Measurements from ENCODE around the gene PHKG1. TPM values are rescaled to one million over a fixed set of nuclear protein-coding genes. Genes with fewer than 3 reads are reported as not detected.
"Not testable (repeated sequence)": the region's sequence is repeated elsewhere in the genome, so short reads cannot be mapped to it uniquely, and the experiment has no call there.

The PHKG1 gene
- total RNA-seq, 1 donor from 2014 or later = 0.34 TPM

DNA sequence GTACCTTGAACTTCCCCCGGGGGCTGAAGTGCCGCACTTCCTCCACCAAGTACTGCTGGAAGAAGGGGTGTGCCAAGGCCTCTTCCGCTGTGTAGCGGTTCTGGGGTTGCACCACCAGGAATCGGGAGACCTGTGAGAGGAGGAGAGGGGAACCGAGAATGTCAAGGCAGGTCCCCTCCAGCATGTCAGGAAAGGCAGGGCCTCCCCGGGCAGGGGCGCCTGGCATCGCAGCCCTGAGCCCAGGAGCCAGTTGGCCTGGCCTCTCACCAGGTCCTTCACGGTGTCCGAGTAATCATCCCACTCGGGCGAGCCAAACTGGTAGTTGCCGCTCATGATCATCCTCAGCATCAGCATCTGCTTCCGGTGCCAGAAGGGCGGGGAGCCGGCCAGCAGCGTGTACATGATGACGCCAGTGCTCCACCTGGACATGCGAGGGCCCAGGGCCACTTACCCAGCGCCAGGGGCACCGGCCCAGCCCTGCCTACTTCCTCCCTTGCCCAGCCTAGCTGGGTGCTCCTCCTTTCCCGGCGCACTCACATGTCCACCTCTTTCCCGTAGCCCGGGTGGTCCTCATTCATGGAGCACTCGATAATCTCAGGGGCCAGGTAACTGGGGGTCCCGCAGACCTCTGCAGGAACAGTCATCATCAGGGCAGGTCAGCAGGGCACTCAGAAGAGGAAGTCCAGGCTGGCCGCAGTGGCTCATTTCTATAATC, 11.0 kb downstream of the PHKG1 start:
- DNase-seq = no peak

DNA sequence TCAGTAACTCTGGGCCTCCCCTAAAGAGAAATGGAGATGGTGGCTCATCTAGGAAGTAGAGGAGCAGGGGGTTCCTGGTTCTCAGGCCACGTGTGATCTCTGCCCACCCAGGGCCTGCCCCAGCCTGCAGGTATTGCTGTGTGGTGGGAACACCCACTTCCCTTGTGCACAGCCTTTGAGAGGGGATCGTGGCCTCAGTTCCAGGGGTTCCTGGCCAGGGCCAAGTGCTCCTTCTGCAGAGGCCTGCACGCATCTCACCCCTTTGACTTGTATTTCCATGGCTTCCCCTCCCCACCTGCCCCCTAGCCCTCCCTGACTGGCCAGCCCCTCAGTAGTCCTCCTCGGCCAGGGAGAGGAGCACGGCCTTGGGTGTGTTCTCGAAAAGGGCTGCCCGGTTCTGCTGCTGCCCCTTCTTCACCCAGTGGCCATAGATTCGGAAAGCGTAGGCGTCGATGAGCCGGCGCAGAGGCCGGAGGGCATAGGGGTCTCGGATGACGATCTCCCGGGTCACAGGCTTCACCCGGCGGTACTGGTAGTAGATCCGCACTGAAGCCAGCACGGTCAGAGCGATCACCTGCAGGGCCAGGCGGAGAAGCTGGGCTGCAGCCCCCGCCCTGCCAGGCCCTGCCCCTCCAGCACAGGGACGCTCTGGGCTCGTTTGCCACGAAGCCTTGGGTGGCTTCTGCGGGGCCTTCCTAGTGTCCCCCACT, 11.9 kb downstream of the PHKG1 start:
- DNase-seq = not testable (repeated sequence)

DNA sequence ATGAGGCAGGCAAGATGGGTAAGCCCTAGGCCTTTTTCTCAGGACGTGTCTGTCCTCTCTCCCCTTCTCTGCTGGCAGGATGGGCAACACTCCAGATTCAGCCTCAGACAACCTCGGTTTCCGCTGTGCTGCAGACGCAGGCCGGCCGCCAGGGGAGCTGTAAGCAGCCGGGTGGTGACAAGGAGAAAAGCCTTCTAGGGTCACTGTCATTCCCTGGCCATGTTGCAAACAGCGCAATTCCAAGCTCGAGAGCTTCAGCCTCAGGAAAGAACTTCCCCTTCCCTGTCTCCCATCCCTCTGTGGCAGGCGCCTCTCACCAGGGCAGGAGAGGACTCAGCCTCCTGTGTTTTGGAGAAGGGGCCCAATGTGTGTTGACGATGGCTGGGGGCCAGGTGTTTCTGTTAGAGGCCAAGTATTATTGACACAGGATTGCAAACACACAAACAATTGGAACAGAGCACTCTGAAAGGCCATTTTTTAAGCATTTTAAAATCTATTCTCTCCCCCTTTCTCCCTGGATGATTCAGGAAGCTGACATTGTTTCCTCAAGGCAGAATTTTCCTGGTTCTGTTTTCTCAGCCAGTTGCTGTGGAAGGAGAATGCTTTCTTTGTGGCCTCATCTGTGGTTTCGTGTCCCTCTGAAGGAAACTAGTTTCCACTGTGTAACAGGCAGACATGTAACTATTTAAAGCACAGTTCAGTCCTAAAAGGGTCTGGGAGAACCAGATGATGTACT, 13.1 kb downstream of the PHKG1 start:
- peak; percentile 83 for DNase-seq

DNA sequence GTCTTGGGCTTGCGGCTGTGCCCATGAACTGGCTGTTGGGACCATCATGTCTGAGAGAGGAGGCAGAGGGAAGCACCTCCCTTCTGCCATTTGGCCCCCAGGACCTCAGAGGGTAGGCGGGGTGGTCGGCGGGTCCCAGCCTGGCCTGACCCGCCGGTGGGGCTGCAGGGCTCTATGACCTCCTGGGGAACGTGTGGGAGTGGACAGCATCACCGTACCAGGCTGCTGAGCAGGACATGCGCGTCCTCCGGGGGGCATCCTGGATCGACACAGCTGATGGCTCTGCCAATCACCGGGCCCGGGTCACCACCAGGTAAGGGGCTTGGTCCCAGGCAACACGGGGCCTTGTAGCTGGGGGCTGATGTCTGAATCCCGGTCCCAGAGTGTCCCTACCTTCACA, 14.6 kb downstream of the PHKG1 start:
- no peak for DNase-seq

DNA sequence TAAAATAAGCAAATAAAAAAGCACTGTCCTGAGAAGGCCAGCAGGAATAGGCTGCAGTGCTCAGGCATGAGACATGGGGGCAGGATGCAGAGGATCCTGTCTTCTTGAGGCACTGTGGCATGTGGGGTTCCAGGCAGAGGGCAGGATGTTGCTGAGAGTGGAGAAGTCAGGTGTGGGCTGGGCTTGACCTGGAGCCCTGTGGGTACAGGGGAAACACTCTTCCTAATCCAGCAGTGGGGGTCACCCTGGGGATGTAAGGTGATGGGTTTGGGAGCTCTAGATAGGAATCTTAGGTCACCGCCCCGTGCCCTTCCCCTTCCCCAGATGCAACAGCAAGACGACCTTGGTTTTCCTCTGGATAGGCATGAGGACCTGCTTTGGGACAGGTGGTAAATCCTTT, 15.1 kb downstream of the PHKG1 start:
- DNase-seq = no peak

DNA sequence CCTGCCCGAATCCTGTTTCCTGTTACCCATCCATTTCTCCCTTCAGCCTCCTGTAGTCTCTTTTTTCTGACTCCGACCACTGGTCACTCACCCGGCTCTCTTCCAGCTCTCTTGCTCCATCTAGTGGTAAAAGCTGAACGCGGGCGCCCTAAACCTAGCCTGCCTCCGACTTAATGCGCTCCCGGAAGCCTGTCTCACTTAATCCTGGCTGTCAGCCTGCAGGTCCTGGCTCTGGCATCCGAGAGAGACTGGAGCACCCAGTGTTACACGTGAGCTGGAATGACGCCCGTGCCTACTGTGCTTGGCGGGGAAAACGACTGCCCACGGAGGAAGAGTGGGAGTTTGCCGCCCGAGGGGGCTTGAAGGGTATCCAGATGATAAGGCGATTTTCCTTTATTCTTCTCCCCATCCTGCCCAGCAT, 18.4 kb downstream of the PHKG1 start:
- DNase-seq = peak; percentile 94

DNA sequence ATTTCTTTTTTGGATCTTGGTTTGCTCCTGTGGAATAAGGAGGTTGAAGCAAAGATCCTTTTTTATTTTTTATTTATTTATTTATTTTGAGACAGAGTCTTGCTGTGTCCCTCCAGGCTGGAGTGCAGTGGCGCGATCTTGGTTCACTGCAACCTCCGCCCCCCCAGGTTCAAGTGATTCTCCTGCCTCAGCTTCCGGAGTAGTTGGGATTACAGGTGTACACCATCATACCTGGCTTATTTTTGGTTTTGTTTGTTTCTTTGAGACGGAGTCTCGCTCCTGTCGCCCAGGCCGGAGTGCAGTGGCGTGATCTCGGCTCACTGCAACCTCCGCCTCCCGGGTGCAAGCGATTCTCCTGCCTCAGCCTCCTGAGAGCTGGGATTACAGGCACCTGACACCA, 26.4 kb downstream of the PHKG1 start:
- not testable (repeated sequence) for DNase-seq

DNA sequence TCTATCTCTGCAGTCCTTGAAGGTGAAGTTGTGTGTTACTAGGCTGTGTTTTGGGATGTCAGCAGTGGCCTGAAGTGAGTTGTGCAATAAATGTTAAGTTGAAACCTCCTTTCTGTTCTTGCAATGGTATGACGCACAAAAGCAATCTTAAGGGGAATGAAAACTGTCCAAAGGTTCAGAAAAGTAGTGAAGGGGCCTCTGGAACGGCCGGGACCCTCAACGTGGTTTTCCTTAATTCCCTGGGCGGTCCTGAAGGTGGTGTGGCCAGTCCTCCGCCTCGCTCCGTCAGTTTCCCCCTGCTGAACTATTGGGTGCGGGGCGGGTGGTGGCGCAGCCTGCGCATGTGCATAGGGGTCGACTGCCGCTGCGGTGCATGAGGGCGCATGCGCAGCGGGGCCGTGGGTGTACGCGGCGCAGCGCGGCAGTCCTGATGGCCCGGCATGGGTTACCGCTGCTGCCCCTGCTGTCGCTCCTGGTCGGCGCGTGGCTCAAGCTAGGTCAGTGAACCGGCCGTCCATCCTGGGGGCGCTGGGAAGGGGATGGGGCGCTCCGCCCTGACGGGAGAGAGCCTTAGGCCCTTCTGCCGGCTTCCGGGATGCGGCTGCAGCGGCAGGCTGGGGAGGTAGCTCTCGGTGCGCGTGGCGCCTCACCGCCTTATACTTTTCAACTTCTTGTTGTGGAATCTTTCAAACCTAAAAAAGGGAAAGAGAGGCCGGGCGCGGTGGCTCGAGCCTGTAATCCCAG, 28.7 kb downstream of the PHKG1 start, which contains the start of gene SUMF2:
Gene SUMF2 (plus strand): TSS at position 405 of the 744 bp plus-strand sequence. CDS start 26 bp downstream, at position 431.
- DNase-seq = peak; percentile 94

DNA sequence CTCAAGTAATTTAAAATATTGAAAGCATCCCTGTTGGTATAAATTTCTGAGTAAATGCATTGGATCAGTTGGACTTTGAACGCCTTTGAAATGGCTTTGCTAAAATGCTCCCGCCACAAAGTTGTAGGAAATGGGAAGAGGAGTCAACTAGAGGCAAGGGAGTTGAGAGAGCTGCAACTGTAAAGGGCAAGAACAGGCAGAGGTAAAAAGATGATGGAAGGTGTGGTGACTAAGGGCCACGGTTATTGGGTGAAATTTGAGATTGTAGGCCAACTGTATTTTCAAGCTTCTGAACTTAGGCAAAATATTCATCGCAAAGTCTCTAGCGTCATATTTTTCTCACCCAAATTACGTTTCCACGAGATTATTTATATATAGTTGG, 29.3 kb downstream of the PHKG1 start:
- no peak for DNase-seq

DNA sequence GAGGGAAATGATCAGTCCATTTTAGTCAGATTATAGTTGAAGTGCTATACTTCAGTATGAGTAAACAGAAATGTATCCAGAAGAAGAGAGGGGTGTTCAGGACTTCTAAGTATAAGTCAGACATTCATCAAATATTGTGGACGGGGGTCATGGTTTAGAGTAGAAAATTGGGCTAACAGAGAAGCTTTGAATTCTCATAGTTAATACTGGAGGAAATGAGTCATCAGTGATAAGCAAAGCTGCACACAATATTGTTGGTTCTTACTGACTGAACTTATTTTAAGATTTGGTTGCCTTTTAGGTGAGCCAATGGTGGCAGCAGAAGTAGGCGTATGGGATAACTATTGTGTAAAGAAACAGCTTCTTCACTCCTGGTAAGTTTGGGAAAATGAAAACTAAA, 30.4 kb downstream of the PHKG1 start:
- peak; percentile 67 for DNase-seq

DNA sequence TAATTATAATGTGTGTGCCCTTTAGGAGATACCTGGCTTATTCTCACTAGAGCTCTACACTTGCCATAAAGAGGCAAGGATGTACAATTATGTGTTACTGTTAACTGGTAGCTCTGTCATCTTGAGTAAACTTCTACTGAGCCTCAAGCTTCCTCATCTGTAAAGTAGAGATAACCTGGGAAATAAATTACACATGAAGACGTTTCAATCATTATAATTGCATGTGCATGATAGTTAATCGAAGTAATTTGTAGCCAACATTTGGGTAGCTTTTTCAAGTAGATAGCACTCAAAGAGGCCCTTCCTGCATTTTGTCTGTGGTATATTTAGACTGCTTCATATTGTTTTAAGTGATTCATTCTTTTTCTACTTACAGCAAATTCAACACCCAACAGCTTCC, 38.8 kb downstream of the PHKG1 start:
- DNase-seq = no peak

DNA sequence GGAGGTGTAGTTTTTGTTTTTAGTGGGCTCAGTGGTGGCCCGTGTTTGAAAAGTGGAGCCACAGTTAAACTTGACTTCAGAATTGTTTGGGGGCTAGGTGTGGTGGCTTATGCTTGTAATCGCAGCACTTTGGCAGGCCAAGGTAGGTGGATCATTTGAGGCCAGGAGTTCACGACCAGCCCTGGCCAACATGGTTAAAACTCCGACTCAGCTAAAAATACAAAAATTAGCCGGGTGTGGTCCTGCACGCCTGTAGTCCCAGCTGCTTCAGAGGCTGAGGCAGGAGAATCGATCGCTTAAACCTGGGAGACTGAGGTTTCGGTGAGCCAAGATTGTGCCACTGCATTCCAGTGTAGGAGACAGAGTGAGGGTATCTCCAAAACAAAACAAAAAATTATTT, 39.4 kb downstream of the PHKG1 start:
- no peak for DNase-seq

DNA sequence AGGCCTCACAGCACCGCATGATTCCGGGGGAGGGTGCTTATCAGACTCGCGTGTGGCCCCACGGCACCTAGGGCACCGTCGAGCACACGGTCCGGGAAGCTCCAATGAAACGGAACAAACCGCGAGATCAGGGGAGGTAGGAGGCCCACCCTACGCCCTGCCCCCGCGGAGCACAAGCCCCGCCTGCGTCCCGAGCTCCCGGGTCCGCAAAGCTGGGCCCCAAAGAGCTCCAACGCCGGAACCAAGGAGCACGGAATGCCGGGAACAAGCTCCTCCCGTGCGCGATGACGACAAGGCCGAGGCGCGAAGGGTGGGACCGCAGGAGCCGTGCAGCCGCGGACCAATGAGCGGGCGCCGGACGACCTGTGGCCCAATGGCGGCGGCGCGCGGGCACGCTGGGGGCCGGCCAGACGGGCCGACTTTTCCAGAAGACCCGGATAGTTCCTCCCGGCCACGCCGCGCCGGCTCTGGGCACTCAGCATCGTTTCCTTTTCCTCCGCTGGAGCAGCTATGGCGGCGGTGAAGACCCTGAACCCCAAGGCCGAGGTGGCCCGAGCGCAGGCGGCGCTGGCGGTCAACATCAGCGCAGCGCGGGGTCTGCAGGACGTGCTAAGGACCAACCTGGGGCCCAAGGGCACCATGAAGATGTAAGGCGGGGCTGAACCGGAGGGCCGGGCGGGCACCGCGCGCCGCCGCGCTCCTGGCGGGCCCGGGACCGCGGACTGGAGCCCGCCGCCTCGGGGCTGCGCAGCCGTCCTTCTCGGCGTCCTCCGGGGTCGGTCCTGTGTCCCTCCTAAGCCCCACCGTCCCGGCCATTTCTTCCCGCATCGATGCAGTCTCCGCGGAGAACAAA, 41.2 kb downstream of the PHKG1 start, which contains the start of the genes CCT6A and PSPH:
Gene CCT6A (plus strand): TSS at position 427 of the 853 bp plus-strand sequence. CDS start 84 bp downstream, at position 511.
Gene PSPH (minus strand): TSS at position 106 of the 853 bp plus-strand sequence. CDS start 30,232 bp downstream, outside the sequence.
- DNase-seq = peak; percentile 99

DNA sequence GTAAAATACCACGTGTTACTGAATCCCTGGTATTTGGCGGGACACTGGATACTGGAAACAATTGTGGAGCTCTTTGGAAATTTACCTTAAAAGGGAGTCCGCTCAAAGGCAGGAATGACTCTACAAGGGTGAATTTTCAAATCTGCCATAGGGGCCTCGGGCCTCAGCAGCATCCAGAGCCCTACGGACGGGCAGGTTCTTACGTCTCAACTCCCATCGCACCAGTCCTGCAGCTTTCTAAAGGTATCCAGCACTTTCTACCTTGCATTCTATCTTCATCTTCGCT, 41.8 kb downstream of the PHKG1 start:
- DNase-seq = no peak

DNA sequence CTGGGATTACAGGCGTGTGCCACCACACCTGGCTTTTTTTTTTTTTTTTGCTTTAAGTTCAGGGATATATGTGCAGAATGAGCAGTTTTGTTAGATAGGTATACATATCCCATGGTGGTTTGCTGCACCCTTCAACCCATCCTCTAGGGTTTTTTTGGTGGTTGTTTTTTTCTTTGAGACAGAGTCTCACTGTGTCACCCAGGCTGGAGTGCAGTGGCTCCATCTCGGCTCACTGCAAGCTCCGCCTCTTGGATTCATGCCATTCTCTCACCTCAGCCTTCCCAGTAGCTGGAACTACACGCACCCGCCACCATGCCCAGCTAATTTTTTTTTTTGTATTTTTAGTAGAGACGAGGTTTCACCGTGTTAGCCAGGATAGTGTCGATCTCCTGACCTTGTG, 44.0 kb downstream of the PHKG1 start:
- peak; percentile 31 for DNase-seq

DNA sequence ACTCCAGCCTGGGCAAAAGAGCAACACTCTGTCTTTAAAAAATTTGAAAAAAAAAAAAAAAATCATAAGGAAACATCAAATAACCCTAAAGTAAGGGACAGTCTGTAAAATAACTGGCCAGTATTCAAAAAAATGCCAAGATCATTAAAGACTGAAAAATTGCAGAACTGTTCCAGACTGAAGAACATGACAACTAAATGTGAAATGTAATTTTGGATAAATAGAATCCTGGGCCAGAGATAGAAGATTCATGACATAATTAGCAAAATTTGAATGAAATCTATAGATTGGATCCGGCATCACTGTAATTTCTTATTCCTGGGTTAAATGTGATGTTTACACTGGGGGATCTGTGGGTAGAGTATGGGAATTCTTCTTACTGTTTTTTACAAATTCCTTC, 44.5 kb downstream of the PHKG1 start:
- no peak for DNase-seq

DNA sequence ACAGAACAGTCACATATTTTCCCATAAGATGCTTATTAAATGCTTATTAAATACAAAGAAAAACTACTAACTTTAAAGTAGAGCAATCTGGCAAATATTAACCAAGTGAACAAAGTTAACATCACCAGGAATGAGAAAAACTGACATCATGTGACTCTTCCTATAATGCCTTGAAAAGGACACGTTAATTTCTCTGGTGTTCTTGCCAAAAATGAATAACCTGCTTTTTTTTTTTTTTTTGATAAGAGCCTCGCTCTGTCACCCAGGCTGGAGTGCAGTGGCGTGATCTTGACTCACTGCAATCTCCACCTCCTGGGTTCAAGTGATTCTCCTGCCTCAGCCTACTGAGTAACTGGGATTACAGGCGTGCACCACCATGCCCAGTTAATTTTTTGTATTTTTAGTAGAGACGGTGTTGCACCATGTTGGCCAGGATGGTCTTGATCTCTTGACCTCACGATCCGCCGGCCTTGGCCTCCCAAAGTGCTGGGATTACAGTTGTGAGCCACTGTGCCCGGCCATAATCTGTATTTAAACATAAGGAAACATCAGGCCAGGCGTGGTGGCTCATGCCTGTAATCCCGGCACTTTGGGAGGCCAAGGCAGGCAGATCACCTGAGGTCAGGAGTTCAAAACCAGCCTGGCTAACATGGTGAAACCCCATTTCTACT, 45.2 kb downstream of the PHKG1 start:
- peak; percentile 21 for DNase-seq

DNA sequence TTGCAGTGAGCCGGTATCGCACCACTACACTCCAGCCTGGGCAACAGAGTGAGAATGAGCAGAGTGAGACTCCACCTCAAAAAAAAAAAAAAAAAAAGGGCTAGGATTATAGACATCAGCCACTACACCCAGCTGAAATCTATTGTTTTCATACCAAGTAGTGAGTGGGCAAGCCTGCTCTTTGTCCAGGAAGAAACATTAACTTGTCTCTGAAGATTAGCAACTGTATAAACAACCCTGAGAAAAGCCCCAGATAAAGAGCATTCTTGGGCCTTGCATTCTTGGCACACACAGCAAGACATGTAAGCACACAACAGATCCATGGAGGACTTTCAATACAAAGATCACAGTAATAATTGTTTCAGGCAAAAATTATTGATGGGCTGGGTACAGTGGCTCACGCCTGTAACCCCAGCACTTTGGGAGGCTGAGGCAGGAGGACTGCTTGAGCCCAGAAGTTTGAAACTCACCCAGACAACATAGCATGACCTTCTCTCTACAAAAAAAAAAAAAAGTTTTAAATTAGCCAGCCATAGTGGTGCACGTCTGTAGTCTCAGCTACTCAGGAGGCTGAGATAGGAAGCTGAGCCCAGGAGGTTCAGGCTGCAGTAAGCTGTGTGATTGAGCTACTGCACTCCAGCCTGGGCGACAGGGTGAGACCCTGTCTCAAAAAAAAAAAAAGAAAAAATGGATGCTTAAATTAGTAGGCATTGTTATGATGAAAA, 45.9 kb downstream of the PHKG1 start:
- DNase-seq = peak; percentile 95

DNA sequence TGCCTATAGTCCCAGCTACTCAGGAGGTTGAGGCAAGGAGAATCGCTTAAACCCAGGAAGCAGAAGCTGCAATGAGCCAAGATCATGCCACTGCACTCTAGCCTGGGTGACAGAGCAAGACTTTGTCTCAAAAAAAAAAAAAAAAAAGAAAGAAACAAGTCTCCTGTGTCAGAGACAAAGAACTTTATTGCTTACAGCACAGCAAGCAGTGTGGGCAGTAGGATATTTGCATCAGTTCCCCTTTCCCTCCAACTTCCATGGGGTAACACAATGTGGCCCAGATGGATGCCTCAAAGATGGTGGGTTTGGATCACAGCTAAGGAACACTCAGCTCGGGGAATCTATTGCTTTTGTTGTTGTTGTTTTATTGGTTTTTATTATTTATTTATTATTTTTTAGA, 47.0 kb downstream of the PHKG1 start:
- not testable (repeated sequence) for DNase-seq

DNA sequence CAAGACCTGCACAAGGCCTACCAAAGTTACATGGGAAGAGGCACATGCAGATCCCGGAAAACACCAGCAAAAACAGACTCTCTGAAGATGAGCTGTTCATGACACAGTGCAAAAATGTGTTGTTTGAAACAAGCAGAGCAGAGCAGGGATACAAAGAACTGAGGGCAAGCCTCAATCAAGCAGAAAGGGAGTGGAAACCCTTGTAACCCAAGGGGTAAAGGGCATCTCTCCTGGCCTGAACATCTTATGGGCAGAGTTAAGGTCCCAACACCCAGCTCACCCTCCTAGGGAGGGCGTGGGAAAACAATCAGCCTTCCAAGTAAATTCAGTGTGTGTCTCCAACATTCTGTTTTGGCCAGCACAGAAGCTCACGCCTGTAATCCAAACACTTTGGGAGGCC, 52.0 kb downstream of the PHKG1 start:
- no peak for DNase-seq

All from dermis blood vessel endothelial cell (primary cell).